Hepatocyte (in vitro differentiated cells): Measurements from ENCODE around the gene POC1B.

Experiments used
- EZH2 ChIP-seq: fragments of 200-600 bp; sonication (generic); IDR thresholded peaks from 2 replicates; pipeline ENCODE4 v1.6.1; 2016; ENCODE audit warnings: antibody characterized with exemption, mild to moderate bottlenecking, borderline replicate concordance
- EZH2phosphoT487 ChIP-seq: fragments of 200-600 bp; sonication (generic); IDR thresholded peaks from one replicate; pipeline ENCODE4 v1.6.1; 2018; ENCODE audit warnings: antibody characterized with exemption, mild to moderate bottlenecking, low read depth, moderate library complexity; ENCODE audit not compliant: unreplicated experiment, severe bottlenecking

- TF ChIP-seq EZH2 (no peak), EZH2phosphoT487 (no peak)
These were observed 49.5 kb upstream of the POC1B start for GRCh38 chr12:89575374-89575773.
